Glutamatergic neuron (in vitro differentiated cells): ENCODE data around the gene STX18. TPM values are rescaled to one million over a fixed set of nuclear protein-coding genes. Genes with fewer than 3 reads are reported as not detected.
A peak's percentile ranks its signal among the peaks of the same experiment; 100 is the strongest.

Experiments used
- DNase-seq: peaks from one replicate; pipeline ENCODE4 v3.0.0; 2022
- H3K27ac Mint-ChIP-seq: one replicate; pipeline ENCODE4 v1.8.0; 2020; ENCODE audit warnings: mild to moderate bottlenecking, mixed read lengths, inconsistent platforms; ENCODE audit not compliant: unreplicated experiment
- H3K27me3 Mint-ChIP-seq: one replicate; pipeline ENCODE4 v1.8.0; 2020; ENCODE audit warnings: mild to moderate bottlenecking, moderate library complexity, mixed read lengths, inconsistent platforms; ENCODE audit not compliant: unreplicated experiment
- H3K36me3 Mint-ChIP-seq: one replicate; pipeline ENCODE4 v1.8.0; 2020; ENCODE audit warnings: mild to moderate bottlenecking, mixed read lengths, inconsistent platforms; ENCODE audit not compliant: unreplicated experiment
- H3K4me1 Mint-ChIP-seq: one replicate; pipeline ENCODE4 v1.8.0; 2020; ENCODE audit warnings: mild to moderate bottlenecking, low read depth, mixed read lengths, inconsistent platforms; ENCODE audit not compliant: unreplicated experiment
- H3K4me3 Mint-ChIP-seq: one replicate; pipeline ENCODE4 v1.8.0; 2020; ENCODE audit warnings: mild to moderate bottlenecking, mixed read lengths, inconsistent platforms; ENCODE audit not compliant: unreplicated experiment
- H3K9me3 Mint-ChIP-seq: one replicate; pipeline ENCODE4 v1.8.0; 2020; ENCODE audit warnings: mild to moderate bottlenecking, moderate library complexity, mixed read lengths, inconsistent platforms; ENCODE audit not compliant: unreplicated experiment
- CTCF ChIP-seq: fragments of 200-600 bp; sonication (generic); IDR thresholded peaks from one replicate; pipeline ENCODE4 v1.5.0; 2021; ENCODE audit not compliant: partially characterized antibody, unreplicated experiment
- total RNA-seq: library from RNA; stranded (reverse); fragmentation: NEBNext Ultra II Directional; extraction: Animal tissue kit (Norgen Biotek cat#: 25700); gene quantifications from one replicate; pipeline ENCODE4 v1.2.1, GENCODE V29; 2021; ENCODE audit not compliant: unreplicated experiment

Gene STX18
- total RNA-seq, 1 donor from 2014 or later: 26.3 TPM

- Mint-ChIP-seq H3K4me1 (peaks cover 15% of the 10 kb centered on the region), H3K4me3 (no peak overlapping the region), H3K9me3 (peaks cover 9% of the 10 kb centered on the region), H3K27me3 (peaks cover 8% of the 10 kb centered on the region), H3K27ac (no peak overlapping the region), H3K36me3 (no peaks in the 10 kb centered on the region)
- peak; percentile 9 for DNase-seq
- no peak for TF ChIP-seq CTCF
These were observed 131.6 kb downstream of the STX18 start for GRCh38 chr4:4410271-4410670.

- Mint-ChIP-seq H3K4me1 (peaks cover 15% of the 10 kb centered on the region), H3K4me3 (peak overlapping the region; percentile 20), H3K27me3 (peaks cover 8% of the 10 kb centered on the region), H3K27ac (no peak overlapping the region), H3K36me3 (no peaks in the 10 kb centered on the region), H3K9me3 (peaks cover 9% of the 10 kb centered on the region)
- no peak for DNase-seq
- no peak for TF ChIP-seq CTCF
These were observed 132.3 kb downstream of the STX18 start for GRCh38 chr4:4409416-4410115.

GRCh38 chr4:4408576-4409335, 133.1 kb downstream of the STX18 start:
- peaks cover 9% of the 10 kb centered on the region for H3K9me3 Mint-ChIP-seq
- H3K36me3 Mint-ChIP-seq: no peaks in the 10 kb centered on the region
- TF ChIP-seq CTCF: no peak
- no peak overlapping the region for H3K27ac Mint-ChIP-seq
- H3K27me3 Mint-ChIP-seq: peaks cover 7% of the 10 kb centered on the region
- peaks cover 15% of the 10 kb centered on the region for H3K4me1 Mint-ChIP-seq
- no peak overlapping the region for H3K4me3 Mint-ChIP-seq
- DNase-seq: no peak

- Mint-ChIP-seq H3K36me3 (peaks cover 5% of the 10 kb centered on the region), H3K27ac (no peak overlapping the region), H3K9me3 (peaks cover 9% of the 10 kb centered on the region), H3K27me3 (peaks cover 6% of the 10 kb centered on the region), H3K4me3 (no peak overlapping the region), H3K4me1 (peaks cover 18% of the 10 kb centered on the region)
- TF ChIP-seq CTCF: no peak
- peak; percentile 49 for DNase-seq
These were observed 133.7 kb downstream of the STX18 start for GRCh38 chr4:4408132-4408523.
